HepG2 (cell line): ENCODE data around the gene ZBED5. TPM values are rescaled to one million over a fixed set of nuclear protein-coding genes. Genes with fewer than 3 reads are reported as not detected.

Source experiments
- ATAC-seq: fragments of 200-7000 bp; cut with Tn5 transposase; 3 replicates; pipeline ENCODE4 v1.9.1; 2020; ENCODE audit warnings: mild to moderate bottlenecking, moderate library complexity
- BruUV-seq: library from RNA; stranded (reverse); fragments of 400-500 nt; replicated peaks from 2 replicates; lab custom pipeline; 2021; lab: Mats Ljungman, UMichigan
- CTCF ChIA-PET: fragments of 300-600 bp; formaldehyde crosslinking; extraction: SDS; loops from one replicate; lab custom pipeline; 2021; ENCODE audit warnings: low total read pairs, inconsistent platforms, low intra/inter-chr PET ratio; lab: Yijun Ruan, JAX
- POLR2A ChIA-PET: fragments of 350-600 bp; sonication (Branson Sonifier 250); formaldehyde crosslinking; loops from one replicate; lab custom pipeline; 2020; ENCODE audit warnings: antibody characterized with exemption, inconsistent platforms; lab: Yijun Ruan, JAX
- DNase-seq: peaks from one replicate; pipeline ENCODE4 v3.0.0-alpha.2; 2015; ENCODE audit warnings: low spot score
- FAIRE-seq: peaks from 3 replicates; lab custom pipeline; 2011; peaks lifted over from hg19 to GRCh38; lab: Jason Lieb, UNC
- H2AFZ ChIP-seq: one replicate; pipeline ENCODE4 v1.6.1; 2011; ENCODE audit warnings: low read length, inconsistent platforms
- H3K27ac ChIP-seq: fragments of 300-600 bp; 3 replicates; pipeline ENCODE4 v1.8.0; 2011; ENCODE audit warnings: mixed run types, mild to moderate bottlenecking, mixed read lengths, low read length, inconsistent platforms; ENCODE audit not compliant: insufficient read depth; ENCODE audit errors: extremely low read length
- H3K27me3 ChIP-seq, 2 experiments: fragments of 200-600 bp in 1 of 2; 2 replicates in 1 of 2; 3 replicates in 1 of 2; pipeline versions ENCODE4 v1.6.0 to v1.8.0; 2011; ENCODE audit warnings: low read length in 2 of 2, mild to moderate bottlenecking in 2 of 2, moderate library complexity in 2 of 2, inconsistent platforms in 1 of 2; ENCODE audit not compliant: insufficient read depth in 2 of 2, control insufficient read depth in 1 of 2
- H3K36me3 ChIP-seq, 2 experiments: fragments of 200-600 bp in 1 of 2; replicated peaks in 1 of 2; 2 replicates in 1 of 2; 3 replicates in 1 of 2; pipeline versions ENCODE4 v1.5.1 to v1.8.0; 2011; ENCODE audit warnings: low read length in 2 of 2, inconsistent platforms in 1 of 2; ENCODE audit not compliant: insufficient read depth in 2 of 2, control insufficient read depth in 1 of 2
- H3K4me1 ChIP-seq: 2 replicates; pipeline ENCODE4 v1.5.1; 2012; ENCODE audit warnings: low read length, inconsistent platforms; ENCODE audit not compliant: insufficient read depth
- H3K4me2 ChIP-seq: 2 replicates; pipeline ENCODE4 v1.6.0; 2011; ENCODE audit warnings: low read depth, low read length, inconsistent platforms
- H3K4me3 ChIP-seq, 3 experiments: fragments of 200-600 bp in 1 of 3; sonication (generic), shearing (Covaris generic) in 1 of 3; replicated peaks in 1 of 3; 2 replicates each; pipeline ENCODE4 v1.5.1; 2011 to 2016; ENCODE audit warnings: low read length in 3 of 3, inconsistent platforms in 2 of 3, low read depth in 2 of 3, mild to moderate bottlenecking in 2 of 3, control low read depth in 1 of 3, mixed read lengths in 1 of 3; ENCODE audit not compliant: insufficient read depth in 1 of 3
- H3K79me2 ChIP-seq: one replicate; pipeline ENCODE4 v1.6.1; 2011; ENCODE audit warnings: low read length, inconsistent platforms; ENCODE audit not compliant: insufficient read depth
- H3K9ac ChIP-seq: 2 replicates; pipeline ENCODE4 v1.6.0; 2011; ENCODE audit warnings: mild to moderate bottlenecking, low read depth, low read length, inconsistent platforms; ENCODE audit not compliant: insufficient read depth
- H3K9me3 ChIP-seq: 2 replicates; pipeline ENCODE4 v1.5.1; 2012; ENCODE audit warnings: mild to moderate bottlenecking, low read length
- H4K20me1 ChIP-seq: 2 replicates; pipeline ENCODE4 v1.6.0; 2011; ENCODE audit warnings: inconsistent platforms, mild to moderate bottlenecking, low read length, moderate library complexity; ENCODE audit not compliant: insufficient read depth
- CENPT ChIP-seq: sonication (generic); formaldehyde crosslinking; IDR thresholded peaks from 2 replicates; pipeline ENCODE4 v1.8.0; 2022; ENCODE audit warnings: low read depth, mild to moderate bottlenecking, moderate library complexity, missing genetic modification reagents
- HMGXB4 ChIP-seq, 2 experiments: sonication (generic) in 1 of 2; formaldehyde crosslinking in 1 of 2; IDR thresholded peaks; 2 replicates each; pipeline versions ENCODE4 v1.4.0 to v1.6.1; 2018 to 2020; ENCODE audit warnings: missing genetic modification reagents in 2 of 2, borderline replicate concordance in 1 of 2, low read depth in 1 of 2, mild to moderate bottlenecking in 1 of 2, missing biosample characterization in 1 of 2
- ZNF121 ChIP-seq: sonication (generic); formaldehyde crosslinking; IDR thresholded peaks from 2 replicates; pipeline ENCODE4 v1.5.0; 2020; ENCODE audit warnings: mild to moderate bottlenecking, missing genetic modification reagents
- ZNF333 ChIP-seq: sonication (generic); formaldehyde crosslinking; IDR thresholded peaks from 2 replicates; pipeline ENCODE4 v1.4.0; 2020; ENCODE audit warnings: mild to moderate bottlenecking, missing genetic modification reagents, borderline replicate concordance
- ZNF432 ChIP-seq: sonication (generic); formaldehyde crosslinking; IDR thresholded peaks from 2 replicates; pipeline ENCODE4 v1.5.0; 2020; ENCODE audit warnings: missing genetic modification reagents, mild to moderate bottlenecking, borderline replicate concordance
- ZNF564 ChIP-seq: sonication (generic); formaldehyde crosslinking; IDR thresholded peaks from 2 replicates; pipeline ENCODE4 v1.8.1; 2023; ENCODE audit warnings: mild to moderate bottlenecking, missing genetic modification reagents
- ZNF652 ChIP-seq: IDR thresholded peaks from 2 replicates; pipeline ENCODE4 v1.6.1; 2016; ENCODE audit warnings: low read depth, borderline replicate concordance
- ZNF691 ChIP-seq: sonication (generic); formaldehyde crosslinking; IDR thresholded peaks from 2 replicates; pipeline ENCODE4 v1.4.0; 2020; ENCODE audit warnings: missing genetic modification reagents, low read depth, mild to moderate bottlenecking, borderline replicate concordance
- WGBS: methylation state at CpG from one replicate; pipeline ENCODE4 v1.1.6; 2017; ENCODE audit warnings: low lambda C conversion rate; 5-methylcytosine and 5-hydroxymethylcytosine counted together
- in situ Hi-C: cut with HindIII; loops from 2 replicates; pipeline ENCODE4 v1.10.0; 2017; ENCODE audit warnings: low pct_unique_long_range_greater_than_20kb; ENCODE audit not compliant: extremely low pct_ligation_motif_present
- intact Hi-C: fragments of 100-400 bp; cut with micrococcal nuclease; formaldehyde crosslinking; loops from one replicate; pipeline ENCODE4 v1.10.0; 2022; ENCODE audit not compliant: unreplicated experiment
- polyA plus RNA-seq, 8 experiments: library from polyadenylated mRNA; depleted of rRNA in 3 of 8; stranded (reverse) in 7 of 8; unstranded in 1 of 8; fragments of >200 nt; fragmentation: Illumina TruSeq in 4 of 8; extraction: Trizol in 4 of 8; gene quantifications; 2 replicates each; pipeline versions ENCODE4 v1.2.1 to v1.2.3, GENCODE V29; 2011 to 2016; ENCODE audit warnings: low read depth in 4 of 8, missing spikeins in 1 of 8, mixed read lengths in 1 of 8; ENCODE audit not compliant: insufficient read depth in 1 of 8
- total RNA-seq, 5 experiments: library from RNA; depleted of rRNA; stranded (reverse); fragments of >200 nt; fragmentation: Illumina TruSeq; extraction: Trizol; gene quantifications; 2 replicates each; pipeline ENCODE4 v1.2.3, GENCODE V29; 2016; ENCODE audit warnings: low read depth in 1 of 5

ZBED5 gene
- total and polyA plus RNA-seq, 2 of the 13 experiments (the other 11 are each of a cell fraction or from before 2014, with no cell fraction given): 18.2 to 38.6 TPM

GRCh38 chr11:10862446-10862845 lies 4.6 kb upstream of the ZBED5 start:
- Histone ChIP-seq H3K4me2 (no peak overlapping the region), H3K9ac (no peak overlapping the region), H3K27ac (no peak overlapping the region), H3K4me3 (no peak overlapping the region)
- DNase-seq: no peak
- in situ Hi-C loops: no loop called here
- ATAC-seq: no peak
- CTCF ChIA-PET: no interaction called here
- TF ChIP-seq ZNF691 (no peak), CENPT (no peak), ZNF652 (CRISPR knock-in tag) (no peak), ZNF564 (CRISPR knock-in tag) (no peak), ZNF333 (CRISPR knock-in tag) (no peak)
- TF ChIP-seq, all 625 proteins: peak for 0
- no peaks in the 10 kb centered on the region; a peak in 1 of 5 replicates for H3K27me3 ChIP-seq
- intact Hi-C loops: no loop called here
- 91% methylated on average over 1 of the region's 1 CpG for WGBS
- peaks cover 8% of the 10 kb centered on the region; the same call in 1 of the 2 replicates for H3K4me1 ChIP-seq
- no peak for FAIRE-seq
- no peaks in the 10 kb centered on the region for H3K36me3 ChIP-seq
- no peaks in the 10 kb centered on the region for H4K20me1 ChIP-seq
- no peaks in the 10 kb centered on the region for H3K9me3 ChIP-seq
- no peak overlapping the region for H2AFZ ChIP-seq
- peaks cover 2% of the 10 kb centered on the region for H3K79me2 ChIP-seq
- POLR2A ChIA-PET: no interaction called here
- no TSS peak for BruUV-seq

GRCh38 chr11:10861799-10862198 lies 3.9 kb upstream of the ZBED5 start:
- FAIRE-seq: no peak
- no peak for ATAC-seq
- Histone ChIP-seq H3K4me3 (no peak overlapping the region), H3K27ac (no peak overlapping the region), H3K79me2 (peaks cover 7% of the 10 kb centered on the region), H3K9me3 (no peaks in the 10 kb centered on the region), H3K27me3 (no peaks in the 10 kb centered on the region; a peak in 1 of 5 replicates), H2AFZ (no peak overlapping the region), H3K4me2 (no peak overlapping the region), H4K20me1 (no peaks in the 10 kb centered on the region), H3K9ac (no peak overlapping the region), H3K36me3 (no peaks in the 10 kb centered on the region), H3K4me1 (peaks cover 8% of the 10 kb centered on the region; the same call in 1 of the 2 replicates)
- in situ Hi-C loops: no loop called here
- WGBS: 88% methylated on average over 1 of the region's 1 CpG
- BruUV-seq: no TSS peak
- DNase-seq: no peak
- ChIA-PET POLR2A (no interaction called here), CTCF (no interaction called here)
- no peak for TF ChIP-seq HMGXB4 (CRISPR knock-in tag; IDR thresholded peaks at IDR 0.05; ENCODE audit: borderline replicate concordance in 1 of 2, low read depth in 1 of 2)
- TF ChIP-seq ZNF432 (CRISPR knock-in tag): no peak
- TF ChIP-seq ZNF121 (CRISPR knock-in tag): peak; percentile 47; the same call in 1 of the 2 replicates
- intact Hi-C loops: no loop called here
